GM12878 (cell line): ENCODE measurements around the gene PPM1A. TPM values are rescaled to one million over a fixed set of nuclear protein-coding genes. Genes with fewer than 3 reads are reported as not detected.

Experiments
- ATAC-seq: fragments of 200-7000 bp; cut with Tn5 transposase; 3 replicates; pipeline ENCODE4 v1.9.1; 2020; ENCODE audit warnings: mild to moderate bottlenecking, moderate library complexity
- BruUV-seq: library from RNA; stranded (reverse); fragments of 400-500 nt; replicated peaks from 2 replicates; lab custom pipeline; 2021; lab: Mats Ljungman, UMichigan
- CTCF ChIA-PET: fragments of 300-600 bp; sonication (Branson Sonifier 250); formaldehyde crosslinking; extraction: SDS; loops from one replicate; lab custom pipeline; 2021; ENCODE audit warnings: inconsistent platforms; lab: Yijun Ruan, JAX
- POLR2A ChIA-PET: fragments of 350-600 bp; formaldehyde crosslinking; extraction: SDS; loops from one replicate; lab custom pipeline; 2021; ENCODE audit warnings: inconsistent platforms; lab: Charles Lee
- RAD21 ChIA-PET: fragments of 300-600 bp; sonication (Branson Sonifier 250); formaldehyde crosslinking; loops from one replicate; lab custom pipeline; 2023; ENCODE audit warnings: antibody characterized with exemption; ENCODE audit not compliant: unreplicated experiment; lab: Charles Lee
- SMC1A ChIA-PET: fragments of 300-600 bp; sonication (Branson Sonifier 250); formaldehyde crosslinking; loops from one replicate; lab custom pipeline; 2023; ENCODE audit not compliant: unreplicated experiment, uncharacterized antibody; lab: Charles Lee
- DNase-seq: peaks from one replicate; pipeline ENCODE4 v3.0.0-alpha.2; 2011; ENCODE audit warnings: low read depth, low spot score
- FAIRE-seq: peaks from 3 replicates; lab custom pipeline; 2011; peaks lifted over from hg19 to GRCh38; lab: Jason Lieb, UNC
- H2AFZ ChIP-seq: 2 replicates; pipeline ENCODE4 v1.6.0; 2011; ENCODE audit warnings: low read depth, low read length, control low read depth; ENCODE audit not compliant: control insufficient read depth
- H3K27ac ChIP-seq: 2 replicates; pipeline ENCODE4 v1.5.1; 2011; ENCODE audit warnings: control low read depth; ENCODE audit not compliant: control insufficient read depth, insufficient read depth
- H3K27me3 ChIP-seq, 2 experiments: replicated peaks in 1 of 2; 2 replicates each; pipeline versions ENCODE4 v1.6.0 to v1.6.1; 2011; ENCODE audit warnings: low read length in 1 of 2; ENCODE audit not compliant: control insufficient read depth in 2 of 2, insufficient read depth in 2 of 2
- H3K36me3 ChIP-seq, 2 experiments: 2 replicates each; pipeline ENCODE4 v1.5.1; 2011; ENCODE audit warnings: low read length in 1 of 2; ENCODE audit not compliant: control insufficient read depth in 2 of 2, insufficient read depth in 2 of 2
- H3K4me1 ChIP-seq: 2 replicates; pipeline ENCODE4 v1.6.1; 2011; ENCODE audit warnings: mild to moderate bottlenecking, low read length, moderate library complexity, mixed read lengths; ENCODE audit not compliant: control insufficient read depth, insufficient read depth
- H3K4me2 ChIP-seq: 2 replicates; pipeline ENCODE4 v1.6.0; 2011; ENCODE audit warnings: control low read depth; ENCODE audit not compliant: control insufficient read depth, insufficient read depth
- H3K4me3 ChIP-seq: fragments of 200-600 bp; sonication (generic); 2 replicates; pipeline ENCODE4 v1.5.1; 2016
- H3K79me2 ChIP-seq: 2 replicates; pipeline ENCODE4 v1.6.0; 2011; ENCODE audit warnings: low read length; ENCODE audit not compliant: control insufficient read depth, insufficient read depth
- H3K9ac ChIP-seq: 2 replicates; pipeline ENCODE4 v1.8.0; 2011; ENCODE audit warnings: low read length, control low read depth, mixed read lengths; ENCODE audit not compliant: control insufficient read depth, insufficient read depth
- H3K9me3 ChIP-seq: replicated peaks from 3 replicates; pipeline ENCODE4 v1.5.1; 2011; ENCODE audit warnings: mild to moderate bottlenecking, low read length; ENCODE audit not compliant: control insufficient read depth, insufficient read depth
- H4K20me1 ChIP-seq: 2 replicates; pipeline ENCODE4 v1.6.0; 2011; ENCODE audit not compliant: control insufficient read depth, insufficient read depth
- BCLAF1 ChIP-seq: fragments of 450-650 bp; IDR thresholded peaks from 2 replicates; pipeline ENCODE4 v1.6.1; 2017; ENCODE audit warnings: antibody characterized with exemption, mild to moderate bottlenecking, moderate library complexity
- CREM ChIP-seq: IDR thresholded peaks from 2 replicates; pipeline ENCODE4 v1.6.1; 2014; ENCODE audit warnings: antibody characterized with exemption, low read depth
- HDAC2 ChIP-seq: fragments of 200-600 bp; sonication (generic); IDR thresholded peaks from 2 replicates; pipeline ENCODE4 v1.6.1; 2017
- POLR2A ChIP-seq: IDR thresholded peaks from 2 replicates; pipeline ENCODE4 v1.6.1; 2011; ENCODE audit warnings: low read depth, mild to moderate bottlenecking, low read length
- RUNX3 ChIP-seq: IDR thresholded peaks from 2 replicates; pipeline ENCODE4 v1.6.1; 2012; ENCODE audit warnings: low read length, inconsistent platforms
- WGBS: methylation state at CpG from one replicate; pipeline ENCODE4 v1.1.6; 2016; ENCODE audit warnings: low lambda C conversion rate; ENCODE audit not compliant: insufficient replicate concordance, insufficient coverage; ENCODE audit errors: missing lambda C conversion rate; 5-methylcytosine and 5-hydroxymethylcytosine counted together
- in situ Hi-C: fragments of 300-500 bp; cut with MboI; formaldehyde crosslinking; loops from 9 replicates; pipeline ENCODE4 v1.14.3; 2018; ENCODE audit warnings: mixed read lengths
- intact Hi-C: fragments of 100-400 bp; cut with micrococcal nuclease; formaldehyde crosslinking; loops from one replicate; pipeline ENCODE4 v1.14.2; 2022; ENCODE audit not compliant: unreplicated experiment
- polyA plus RNA-seq, 11 experiments: library from polyadenylated mRNA; depleted of rRNA in 4 of 11; unstranded in 6 of 11; stranded (reverse) in 5 of 11; fragments of >200 nt; fragmentation: Nextera tagmentation in 4 of 11; fragmentation: Illumina TruSeq in 1 of 11; extraction: Ambion mirVana in 4 of 11; extraction: Trizol in 1 of 11; gene quantifications; 1 replicate in 1 of 11; 2 replicates in 10 of 11; pipeline versions ENCODE4 v1.2.1 to v1.2.3, GENCODE V29; 2011 to 2016; ENCODE audit warnings: inconsistent platforms in 2 of 11, missing spikeins in 2 of 11, low read depth in 1 of 11
- total RNA-seq, 4 experiments: library from RNA; depleted of rRNA in 3 of 4; stranded (reverse); fragments of >200 nt in 3 of 4; fragmentation: Illumina TruSeq in 1 of 4; extraction: Trizol in 1 of 4; gene quantifications; 2 replicates each; pipeline versions ENCODE4 v1.2.1 to v1.2.3, GENCODE V29; 2013 to 2021

The PPM1A gene
- total and polyA plus RNA-seq, 10 of the 15 experiments (the other 5 are each of a cell fraction or from before 2014, with no cell fraction given), result 16.8 to 124 (median 47.0) TPM

GRCh38 chr14:60303745-60304144 lies 54.7 kb downstream of the PPM1A start (continued):
- TF ChIP-seq BCLAF1 (no peak), HDAC2 (no peak), CREM (no peak)

- RAD21 ChIA-PET, result no interaction called here
- peaks cover 0 to 5% of the 10 kb centered on the region in 2 experiments; a peak in 1 of 4 replicates for H3K36me3 ChIP-seq
- FAIRE-seq (no peak), ATAC-seq (no peak), DNase-seq (no peak)
- no peaks in the 10 kb centered on the region for H3K27me3 ChIP-seq
- no peaks in the 10 kb centered on the region for H3K4me1 ChIP-seq
- WGBS, result 99% methylated on average over 7 of the region's 7 CpGs
- no peak overlapping the region for H3K4me3 ChIP-seq
- in situ Hi-C loops (no loop called here), intact Hi-C loops (no loop called here)
- no peak overlapping the region for H3K27ac ChIP-seq
- no peaks in the 10 kb centered on the region; the same call in 2 of the 3 replicates for H3K9me3 ChIP-seq
- H3K9ac ChIP-seq, result no peak overlapping the region
- CTCF ChIA-PET, result interaction anchor here (0.6 to 1.6 kb wide), 2 partner anchors 11 kb away, joined by 3 read pairs; no protein-coding TSS in a partner anchor
- SMC1A ChIA-PET, result no interaction called here
- H3K4me2 ChIP-seq, result no peak overlapping the region
- TF ChIP-seq POLR2A (0 out of 2 replicates have a peak, but pooled peaks have one; percentile 34), RUNX3 (no peak)
- BruUV-seq, result no TSS peak
- no peaks in the 10 kb centered on the region for H4K20me1 ChIP-seq
- POLR2A ChIA-PET, result no interaction called here
- H3K79me2 ChIP-seq, result no peaks in the 10 kb centered on the region
- H2AFZ ChIP-seq, result no peak overlapping the region
These were observed 55.5 kb downstream of the PPM1A start for GRCh38 chr14:60304509-60304908.
